Erythroblast (primary cell): ENCODE results near the gene C1orf216.

Source experiments
- GATA1 ChIP-seq: IDR thresholded peaks from 2 replicates; pipeline ENCODE4 v1.6.1; 2011; ENCODE audit warnings: low read depth, mild to moderate bottlenecking, control low read depth, low read length, moderate library complexity
- POLR2A ChIP-seq: IDR thresholded peaks from 2 replicates; pipeline ENCODE4 v1.6.1; 2011; ENCODE audit warnings: mild to moderate bottlenecking, low read length

GRCh38 chr1:35763201-35763600, 44.5 kb upstream of the C1orf216 start:
- TF ChIP-seq POLR2A, result no peak
- no peak for TF ChIP-seq GATA1
